HFFc6 (cell line): ENCODE results near the gene TMUB1. TPM values are rescaled to one million over a fixed set of nuclear protein-coding genes. Genes with fewer than 3 reads are reported as not detected.
A peak's percentile ranks its signal among the peaks of the same experiment; 100 is the strongest.

Experiments
- DNase-seq: peaks from one replicate; pipeline ENCODE4 v3.0.0-alpha.2; 2018
- H3K27ac Mint-ChIP-seq: 2 replicates; pipeline ENCODE4 v1.8.0; 2020; ENCODE audit warnings: mild to moderate bottlenecking, mixed read lengths
- H3K27me3 Mint-ChIP-seq: 2 replicates; pipeline ENCODE4 v1.8.0; 2021; ENCODE audit warnings: mild to moderate bottlenecking, moderate library complexity, mixed read lengths; ENCODE audit not compliant: insufficient read depth
- H3K36me3 Mint-ChIP-seq: 2 replicates; pipeline ENCODE4 v1.8.0; 2021; ENCODE audit warnings: low read depth, mixed read lengths
- H3K4me1 Mint-ChIP-seq: 2 replicates; pipeline ENCODE4 v1.8.0; 2020; ENCODE audit warnings: low read depth, mixed read lengths
- H3K4me3 Mint-ChIP-seq: 2 replicates; pipeline ENCODE4 v1.8.0; 2020; ENCODE audit warnings: mild to moderate bottlenecking, moderate library complexity, mixed read lengths
- H3K9me3 Mint-ChIP-seq: 2 replicates; pipeline ENCODE4 v1.8.0; 2020; ENCODE audit warnings: mild to moderate bottlenecking, mixed read lengths
- total RNA-seq, 6 experiments: library from RNA; stranded (reverse); fragmentation: NEBNext Ultra II Directional; extraction: Animal tissue kit (Norgen Biotek cat#: 25700); gene quantifications; 2 replicates in 1 of 6; 3 replicates in 5 of 6; pipeline ENCODE4 v1.2.3, GENCODE V29; 2021
- TF ChIP-seq, protein P1 (sequence below): fragments of 200-600 bp; sonication (generic); IDR thresholded peaks from 2 replicates; pipeline ENCODE4 v1.5.0; 2021; ENCODE audit warnings: antibody characterized with exemption, mild to moderate bottlenecking

Gene TMUB1
- total RNA-seq, 6 experiments from 2014 or later = 44.0 to 57.8 (median 51.9) TPM

DNA sequence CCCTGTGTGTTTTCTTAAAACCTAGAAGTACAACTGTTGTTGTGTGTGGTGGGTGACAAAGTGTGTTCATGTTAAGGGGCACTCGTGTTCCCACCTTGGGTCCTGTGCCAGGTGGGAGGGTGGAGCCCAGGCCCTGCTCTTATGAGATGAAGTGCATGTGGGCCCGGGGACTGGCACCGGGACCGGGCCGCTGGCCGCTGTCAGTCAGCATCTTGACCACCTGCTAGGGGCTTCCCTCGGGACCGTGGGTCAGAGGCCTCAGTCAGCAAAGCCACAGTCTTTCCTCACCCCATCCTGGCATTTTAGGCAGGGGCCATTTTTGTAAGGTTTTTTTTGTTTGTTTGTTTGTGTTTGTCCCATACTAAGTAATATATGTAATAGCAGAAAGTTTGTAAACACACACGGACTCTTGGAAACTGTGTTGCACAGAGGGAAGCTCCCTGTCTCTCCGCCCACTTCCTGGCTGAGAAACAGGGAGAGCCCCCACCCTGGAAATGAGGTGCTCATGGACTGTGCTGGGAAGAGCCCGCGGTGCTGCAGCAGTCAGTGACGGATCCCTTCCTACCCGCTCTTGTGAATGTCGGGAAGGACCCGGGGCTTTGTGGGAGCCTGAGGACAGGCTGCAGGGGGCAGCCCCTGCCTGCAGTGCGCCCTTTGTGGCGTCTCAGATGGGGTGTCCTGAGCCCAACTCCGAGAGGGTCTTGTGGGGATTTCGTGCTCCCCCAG is 16.4 kb upstream of the TMUB1 start:
- Mint-ChIP-seq H3K4me1 (peaks cover 27% of the 10 kb centered on the region), H3K27ac (no peak overlapping the region), H3K27me3 (peaks cover 1% of the 10 kb centered on the region; the same call in 1 of the 2 replicates), H3K36me3 (no peaks in the 10 kb centered on the region), H3K9me3 (no peaks in the 10 kb centered on the region), H3K4me3 (no peak overlapping the region)
- TF ChIP-seq, protein P1, sequence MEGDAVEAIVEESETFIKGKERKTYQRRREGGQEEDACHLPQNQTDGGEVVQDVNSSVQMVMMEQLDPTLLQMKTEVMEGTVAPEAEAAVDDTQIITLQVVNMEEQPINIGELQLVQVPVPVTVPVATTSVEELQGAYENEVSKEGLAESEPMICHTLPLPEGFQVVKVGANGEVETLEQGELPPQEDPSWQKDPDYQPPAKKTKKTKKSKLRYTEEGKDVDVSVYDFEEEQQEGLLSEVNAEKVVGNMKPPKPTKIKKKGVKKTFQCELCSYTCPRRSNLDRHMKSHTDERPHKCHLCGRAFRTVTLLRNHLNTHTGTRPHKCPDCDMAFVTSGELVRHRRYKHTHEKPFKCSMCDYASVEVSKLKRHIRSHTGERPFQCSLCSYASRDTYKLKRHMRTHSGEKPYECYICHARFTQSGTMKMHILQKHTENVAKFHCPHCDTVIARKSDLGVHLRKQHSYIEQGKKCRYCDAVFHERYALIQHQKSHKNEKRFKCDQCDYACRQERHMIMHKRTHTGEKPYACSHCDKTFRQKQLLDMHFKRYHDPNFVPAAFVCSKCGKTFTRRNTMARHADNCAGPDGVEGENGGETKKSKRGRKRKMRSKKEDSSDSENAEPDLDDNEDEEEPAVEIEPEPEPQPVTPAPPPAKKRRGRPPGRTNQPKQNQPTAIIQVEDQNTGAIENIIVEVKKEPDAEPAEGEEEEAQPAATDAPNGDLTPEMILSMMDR = no peak
- no peak for DNase-seq

DNA sequence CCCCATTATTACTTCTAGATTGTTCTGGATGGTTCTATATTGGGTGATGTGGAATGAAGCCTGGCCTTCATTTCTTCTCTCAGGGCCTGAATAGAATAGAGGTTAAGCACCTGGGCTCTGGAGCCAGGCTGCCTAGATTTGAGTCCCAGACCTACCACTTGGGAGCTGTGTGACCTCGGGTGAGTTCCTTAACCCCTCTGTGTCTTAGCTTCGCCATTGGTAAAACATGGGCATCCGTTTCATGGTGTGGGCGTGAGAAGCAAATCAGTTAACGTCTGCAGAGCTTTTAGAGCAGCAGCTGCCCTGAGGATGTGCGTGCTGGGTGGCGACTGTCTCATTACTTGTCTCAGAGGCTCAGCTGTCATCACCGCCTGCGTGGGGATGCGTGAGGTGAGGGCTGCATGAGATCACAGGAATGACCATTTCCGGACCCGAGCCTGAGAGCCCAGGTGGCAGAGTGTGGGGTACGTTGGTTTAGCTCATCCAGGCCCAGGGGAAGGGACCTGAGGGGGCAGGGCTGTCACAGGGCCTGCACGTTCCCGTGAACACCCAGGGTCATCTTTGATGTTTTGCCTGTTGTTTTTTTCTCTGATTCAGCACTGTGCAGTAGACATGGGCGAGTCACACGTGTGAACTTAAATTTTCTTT is 12.7 kb upstream of the TMUB1 start:
- peaks cover 1% of the 10 kb centered on the region; the same call in 1 of the 2 replicates for H3K27me3 Mint-ChIP-seq
- TF ChIP-seq, protein P1 = no peak
- no peak overlapping the region for H3K4me3 Mint-ChIP-seq
- no peaks in the 10 kb centered on the region for H3K36me3 Mint-ChIP-seq
- no peak for DNase-seq
- peaks cover 48% of the 10 kb centered on the region for H3K4me1 Mint-ChIP-seq
- peak overlapping the region; percentile 40 for H3K27ac Mint-ChIP-seq
- H3K9me3 Mint-ChIP-seq = no peaks in the 10 kb centered on the region

DNA sequence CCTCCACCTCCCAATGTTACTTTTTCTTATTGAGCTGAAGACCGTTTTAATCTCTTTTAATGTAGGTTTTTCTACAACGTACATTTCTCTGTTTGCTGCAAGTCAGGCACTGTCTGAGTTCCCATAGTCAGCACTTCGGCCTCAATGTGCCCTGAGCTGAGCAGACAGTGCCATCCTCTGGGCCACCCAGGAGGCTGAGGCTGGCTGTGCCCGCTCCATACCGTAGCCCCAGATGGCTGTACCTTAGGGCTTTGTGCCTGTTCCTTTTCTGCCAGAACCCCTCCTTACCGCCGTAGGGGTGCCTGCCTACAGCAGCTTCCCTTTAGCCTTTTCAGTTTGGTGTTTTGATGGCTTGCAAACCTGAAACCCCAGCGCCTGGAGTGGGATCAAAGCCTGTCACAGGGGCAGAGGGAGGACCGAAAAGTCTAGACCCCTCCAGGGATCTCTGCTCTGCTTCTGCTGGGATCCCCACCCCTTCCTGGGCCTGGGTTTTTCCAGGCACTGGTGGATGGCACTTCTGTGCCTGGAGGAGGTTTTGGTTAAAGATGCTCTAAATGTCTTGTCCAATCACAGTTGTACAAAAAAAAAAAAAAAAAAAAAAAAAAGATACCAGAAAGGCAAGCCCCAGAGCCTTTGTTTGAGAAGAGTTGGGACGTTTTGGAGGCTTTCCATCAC is 12.0 kb upstream of the TMUB1 start:
- H3K9me3 Mint-ChIP-seq = no peaks in the 10 kb centered on the region

DNA sequence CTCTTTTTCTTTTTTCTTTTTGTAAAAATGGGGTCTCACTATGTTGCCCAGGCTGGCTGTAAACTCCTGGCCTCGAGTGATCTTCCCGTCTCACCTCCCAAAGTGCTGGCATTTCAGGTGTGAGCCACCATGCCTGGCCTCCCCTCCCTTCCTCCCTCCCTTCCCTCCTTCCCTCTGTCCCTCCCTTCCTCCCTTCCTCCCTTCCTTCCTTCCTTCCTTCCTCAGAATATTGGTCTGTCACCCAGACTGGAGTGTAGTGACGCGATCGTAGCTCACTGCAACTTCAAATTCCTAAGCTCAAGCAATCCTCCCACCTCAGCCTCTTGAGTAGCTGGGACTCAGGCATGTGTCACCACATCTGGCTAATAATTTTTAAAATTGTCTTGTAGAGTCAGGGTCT is 11.4 kb upstream of the TMUB1 start:
- peak; percentile 45 for DNase-seq
- peaks cover 1% of the 10 kb centered on the region; the same call in 1 of the 2 replicates for H3K27me3 Mint-ChIP-seq
- H3K27ac Mint-ChIP-seq = peak overlapping the region; percentile 81
- TF ChIP-seq, protein P1 = no peak
- H3K9me3 Mint-ChIP-seq = no peaks in the 10 kb centered on the region
- peaks cover 57% of the 10 kb centered on the region for H3K4me1 Mint-ChIP-seq
- no peak overlapping the region for H3K4me3 Mint-ChIP-seq
- no peaks in the 10 kb centered on the region; the same call in 1 of the 2 replicates for H3K36me3 Mint-ChIP-seq

More for the DNA sequence above, 12.0 kb upstream of the TMUB1 start:
- no peak for DNase-seq
- no peaks in the 10 kb centered on the region for H3K36me3 Mint-ChIP-seq
- peak overlapping the region; percentile 81 for H3K27ac Mint-ChIP-seq
- TF ChIP-seq, protein P1 = no peak
- peaks cover 52% of the 10 kb centered on the region for H3K4me1 Mint-ChIP-seq
- H3K27me3 Mint-ChIP-seq = peaks cover 1% of the 10 kb centered on the region; the same call in 1 of the 2 replicates
- no peak overlapping the region for H3K4me3 Mint-ChIP-seq

DNA sequence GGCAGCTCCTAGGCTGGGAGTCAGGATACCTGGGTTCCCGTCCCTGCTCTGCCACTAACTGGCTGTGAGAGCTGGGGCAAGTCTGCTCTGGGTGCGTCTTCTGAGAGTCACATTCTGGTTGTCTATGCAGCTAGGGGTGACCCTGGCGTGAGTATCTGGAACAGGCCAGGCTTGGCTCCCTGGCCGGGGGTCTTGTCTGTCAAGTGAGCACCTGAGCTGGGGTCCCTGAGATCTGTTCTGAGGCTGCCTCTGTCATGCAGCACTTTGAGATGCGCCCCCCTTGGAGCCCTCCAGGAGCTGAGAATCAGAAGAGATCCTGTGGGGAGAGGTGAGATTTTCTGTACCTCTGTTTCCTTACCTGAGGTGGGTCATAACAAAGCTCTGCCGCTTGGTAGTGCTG is 10.5 kb upstream of the TMUB1 start:
- peaks cover 5% of the 10 kb centered on the region for H3K27me3 Mint-ChIP-seq
- DNase-seq = no peak
- TF ChIP-seq, protein P1 = no peak
- no peak overlapping the region for H3K4me3 Mint-ChIP-seq
- no peaks in the 10 kb centered on the region for H3K9me3 Mint-ChIP-seq
- H3K4me1 Mint-ChIP-seq = peaks cover 67% of the 10 kb centered on the region
- H3K27ac Mint-ChIP-seq = peak overlapping the region; percentile 81; the same call in 1 of the 2 replicates
- no peaks in the 10 kb centered on the region; the same call in none of the 2 replicates for H3K36me3 Mint-ChIP-seq
